ENCODE results near the gene PTEN.
"Not testable (repeated sequence)": the region's sequence is repeated elsewhere in the genome, so short reads cannot be mapped to it uniquely, and the experiment has no call there.

DNA sequence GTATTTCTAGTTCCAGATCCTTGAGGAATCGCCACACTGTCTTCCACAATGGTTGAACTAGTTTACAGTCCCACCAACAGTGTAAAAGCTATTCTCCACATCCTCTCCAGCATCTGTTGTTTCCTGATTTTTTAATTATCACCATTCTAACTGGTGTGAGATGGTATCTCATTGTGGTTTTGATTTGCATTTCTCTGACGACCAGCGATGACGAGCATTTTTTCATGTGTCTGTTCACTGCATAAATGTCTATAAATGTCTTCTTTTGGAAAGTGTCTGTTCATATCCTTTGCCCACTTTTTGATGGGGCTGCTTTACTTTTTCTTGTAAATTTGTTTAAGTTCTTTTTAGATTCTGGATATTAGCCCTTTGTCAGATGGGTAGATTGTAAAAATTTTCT is 7.8 kb upstream of the PTEN start:
- TF ChIP-seq, protein P1, sequence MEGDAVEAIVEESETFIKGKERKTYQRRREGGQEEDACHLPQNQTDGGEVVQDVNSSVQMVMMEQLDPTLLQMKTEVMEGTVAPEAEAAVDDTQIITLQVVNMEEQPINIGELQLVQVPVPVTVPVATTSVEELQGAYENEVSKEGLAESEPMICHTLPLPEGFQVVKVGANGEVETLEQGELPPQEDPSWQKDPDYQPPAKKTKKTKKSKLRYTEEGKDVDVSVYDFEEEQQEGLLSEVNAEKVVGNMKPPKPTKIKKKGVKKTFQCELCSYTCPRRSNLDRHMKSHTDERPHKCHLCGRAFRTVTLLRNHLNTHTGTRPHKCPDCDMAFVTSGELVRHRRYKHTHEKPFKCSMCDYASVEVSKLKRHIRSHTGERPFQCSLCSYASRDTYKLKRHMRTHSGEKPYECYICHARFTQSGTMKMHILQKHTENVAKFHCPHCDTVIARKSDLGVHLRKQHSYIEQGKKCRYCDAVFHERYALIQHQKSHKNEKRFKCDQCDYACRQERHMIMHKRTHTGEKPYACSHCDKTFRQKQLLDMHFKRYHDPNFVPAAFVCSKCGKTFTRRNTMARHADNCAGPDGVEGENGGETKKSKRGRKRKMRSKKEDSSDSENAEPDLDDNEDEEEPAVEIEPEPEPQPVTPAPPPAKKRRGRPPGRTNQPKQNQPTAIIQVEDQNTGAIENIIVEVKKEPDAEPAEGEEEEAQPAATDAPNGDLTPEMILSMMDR (conservative IDR thresholded peaks at IDR 0.05; ENCODE audit: low read depth in 2 of 2), result not testable (repeated sequence)
- TF ChIP-seq, protein P2, sequence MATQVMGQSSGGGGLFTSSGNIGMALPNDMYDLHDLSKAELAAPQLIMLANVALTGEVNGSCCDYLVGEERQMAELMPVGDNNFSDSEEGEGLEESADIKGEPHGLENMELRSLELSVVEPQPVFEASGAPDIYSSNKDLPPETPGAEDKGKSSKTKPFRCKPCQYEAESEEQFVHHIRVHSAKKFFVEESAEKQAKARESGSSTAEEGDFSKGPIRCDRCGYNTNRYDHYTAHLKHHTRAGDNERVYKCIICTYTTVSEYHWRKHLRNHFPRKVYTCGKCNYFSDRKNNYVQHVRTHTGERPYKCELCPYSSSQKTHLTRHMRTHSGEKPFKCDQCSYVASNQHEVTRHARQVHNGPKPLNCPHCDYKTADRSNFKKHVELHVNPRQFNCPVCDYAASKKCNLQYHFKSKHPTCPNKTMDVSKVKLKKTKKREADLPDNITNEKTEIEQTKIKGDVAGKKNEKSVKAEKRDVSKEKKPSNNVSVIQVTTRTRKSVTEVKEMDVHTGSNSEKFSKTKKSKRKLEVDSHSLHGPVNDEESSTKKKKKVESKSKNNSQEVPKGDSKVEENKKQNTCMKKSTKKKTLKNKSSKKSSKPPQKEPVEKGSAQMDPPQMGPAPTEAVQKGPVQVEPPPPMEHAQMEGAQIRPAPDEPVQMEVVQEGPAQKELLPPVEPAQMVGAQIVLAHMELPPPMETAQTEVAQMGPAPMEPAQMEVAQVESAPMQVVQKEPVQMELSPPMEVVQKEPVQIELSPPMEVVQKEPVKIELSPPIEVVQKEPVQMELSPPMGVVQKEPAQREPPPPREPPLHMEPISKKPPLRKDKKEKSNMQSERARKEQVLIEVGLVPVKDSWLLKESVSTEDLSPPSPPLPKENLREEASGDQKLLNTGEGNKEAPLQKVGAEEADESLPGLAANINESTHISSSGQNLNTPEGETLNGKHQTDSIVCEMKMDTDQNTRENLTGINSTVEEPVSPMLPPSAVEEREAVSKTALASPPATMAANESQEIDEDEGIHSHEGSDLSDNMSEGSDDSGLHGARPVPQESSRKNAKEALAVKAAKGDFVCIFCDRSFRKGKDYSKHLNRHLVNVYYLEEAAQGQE (IDR thresholded peaks at IDR 0.05; ENCODE audit: unreplicated experiment), result not testable (repeated sequence)
- TF ChIP-seq EZH2phosphoT487 (IDR thresholded peaks at IDR 0.05; ENCODE audit: unreplicated experiment); ZNF331 (CRISPR knock-in tag; IDR thresholded peaks at IDR 0.05; ENCODE audit: low read depth): not testable (repeated sequence)
- TF ChIP-seq, protein P3, sequence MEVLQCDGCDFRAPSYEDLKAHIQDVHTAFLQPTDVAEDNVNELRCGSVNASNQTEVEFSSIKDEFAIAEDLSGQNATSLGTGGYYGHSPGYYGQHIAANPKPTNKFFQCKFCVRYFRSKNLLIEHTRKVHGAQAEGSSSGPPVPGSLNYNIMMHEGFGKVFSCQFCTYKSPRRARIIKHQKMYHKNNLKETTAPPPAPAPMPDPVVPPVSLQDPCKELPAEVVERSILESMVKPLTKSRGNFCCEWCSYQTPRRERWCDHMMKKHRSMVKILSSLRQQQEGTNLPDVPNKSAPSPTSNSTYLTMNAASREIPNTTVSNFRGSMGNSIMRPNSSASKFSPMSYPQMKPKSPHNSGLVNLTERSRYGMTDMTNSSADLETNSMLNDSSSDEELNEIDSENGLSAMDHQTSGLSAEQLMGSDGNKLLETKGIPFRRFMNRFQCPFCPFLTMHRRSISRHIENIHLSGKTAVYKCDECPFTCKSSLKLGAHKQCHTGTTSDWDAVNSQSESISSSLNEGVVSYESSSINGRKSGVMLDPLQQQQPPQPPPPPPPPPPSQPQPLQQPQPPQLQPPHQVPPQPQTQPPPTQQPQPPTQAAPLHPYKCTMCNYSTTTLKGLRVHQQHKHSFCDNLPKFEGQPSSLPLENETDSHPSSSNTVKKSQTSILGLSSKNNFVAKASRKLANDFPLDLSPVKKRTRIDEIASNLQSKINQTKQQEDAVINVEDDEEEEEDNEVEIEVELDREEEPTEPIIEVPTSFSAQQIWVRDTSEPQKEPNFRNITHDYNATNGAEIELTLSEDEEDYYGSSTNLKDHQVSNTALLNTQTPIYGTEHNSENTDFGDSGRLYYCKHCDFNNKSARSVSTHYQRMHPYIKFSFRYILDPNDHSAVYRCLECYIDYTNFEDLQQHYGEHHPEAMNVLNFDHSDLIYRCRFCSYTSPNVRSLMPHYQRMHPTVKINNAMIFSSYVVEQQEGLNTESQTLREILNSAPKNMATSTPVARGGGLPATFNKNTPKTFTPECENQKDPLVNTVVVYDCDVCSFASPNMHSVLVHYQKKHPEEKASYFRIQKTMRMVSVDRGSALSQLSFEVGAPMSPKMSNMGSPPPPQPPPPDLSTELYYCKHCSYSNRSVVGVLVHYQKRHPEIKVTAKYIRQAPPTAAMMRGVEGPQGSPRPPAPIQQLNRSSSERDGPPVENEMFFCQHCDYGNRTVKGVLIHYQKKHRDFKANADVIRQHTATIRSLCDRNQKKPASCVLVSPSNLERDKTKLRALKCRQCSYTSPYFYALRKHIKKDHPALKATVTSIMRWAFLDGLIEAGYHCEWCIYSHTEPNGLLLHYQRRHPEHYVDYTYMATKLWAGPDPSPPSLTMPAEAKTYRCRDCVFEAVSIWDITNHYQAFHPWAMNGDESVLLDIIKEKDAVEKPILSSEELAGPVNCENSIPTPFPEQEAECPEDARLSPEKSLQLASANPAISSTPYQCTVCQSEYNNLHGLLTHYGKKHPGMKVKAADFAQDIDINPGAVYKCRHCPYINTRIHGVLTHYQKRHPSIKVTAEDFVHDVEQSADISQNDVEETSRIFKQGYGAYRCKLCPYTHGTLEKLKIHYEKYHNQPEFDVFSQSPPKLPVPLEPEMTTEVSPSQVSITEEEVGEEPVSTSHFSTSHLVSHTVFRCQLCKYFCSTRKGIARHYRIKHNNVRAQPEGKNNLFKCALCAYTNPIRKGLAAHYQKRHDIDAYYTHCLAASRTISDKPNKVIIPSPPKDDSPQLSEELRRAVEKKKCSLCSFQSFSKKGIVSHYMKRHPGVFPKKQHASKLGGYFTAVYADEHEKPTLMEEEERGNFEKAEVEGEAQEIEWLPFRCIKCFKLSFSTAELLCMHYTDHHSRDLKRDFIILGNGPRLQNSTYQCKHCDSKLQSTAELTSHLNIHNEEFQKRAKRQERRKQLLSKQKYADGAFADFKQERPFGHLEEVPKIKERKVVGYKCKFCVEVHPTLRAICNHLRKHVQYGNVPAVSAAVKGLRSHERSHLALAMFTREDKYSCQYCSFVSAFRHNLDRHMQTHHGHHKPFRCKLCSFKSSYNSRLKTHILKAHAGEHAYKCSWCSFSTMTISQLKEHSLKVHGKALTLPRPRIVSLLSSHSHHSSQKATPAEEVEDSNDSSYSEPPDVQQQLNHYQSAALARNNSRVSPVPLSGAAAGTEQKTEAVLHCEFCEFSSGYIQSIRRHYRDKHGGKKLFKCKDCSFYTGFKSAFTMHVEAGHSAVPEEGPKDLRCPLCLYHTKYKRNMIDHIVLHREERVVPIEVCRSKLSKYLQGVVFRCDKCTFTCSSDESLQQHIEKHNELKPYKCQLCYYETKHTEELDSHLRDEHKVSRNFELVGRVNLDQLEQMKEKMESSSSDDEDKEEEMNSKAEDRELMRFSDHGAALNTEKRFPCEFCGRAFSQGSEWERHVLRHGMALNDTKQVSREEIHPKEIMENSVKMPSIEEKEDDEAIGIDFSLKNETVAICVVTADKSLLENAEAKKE (CRISPR knock-in tag; IDR thresholded peaks at IDR 0.05), result not testable (repeated sequence)

Data from GM23338 (cell line).